ENCODE measurements around the gene SYTL3.

The SYTL3 gene

DNA sequence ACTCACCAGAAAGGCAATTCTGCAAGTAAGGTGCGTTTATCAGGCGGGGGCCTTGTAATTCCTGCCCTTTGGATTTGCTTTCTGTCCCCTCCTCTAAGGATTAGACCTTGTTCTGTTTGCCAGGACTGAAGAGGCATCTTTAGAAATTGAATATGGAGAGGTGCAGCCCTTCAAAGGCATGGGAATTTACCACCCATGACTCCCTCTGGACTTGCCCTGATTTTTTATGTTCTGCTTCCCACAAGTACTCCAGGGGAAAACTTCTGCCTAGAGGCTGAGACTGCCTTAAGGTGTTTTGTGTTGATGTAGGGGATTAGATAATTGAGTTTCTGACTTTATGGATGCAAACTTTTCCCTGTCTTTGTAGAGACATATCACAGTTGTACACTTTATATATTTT lies 30.2 kb downstream of the SYTL3 start:
- TF ChIP-seq, protein P1, sequence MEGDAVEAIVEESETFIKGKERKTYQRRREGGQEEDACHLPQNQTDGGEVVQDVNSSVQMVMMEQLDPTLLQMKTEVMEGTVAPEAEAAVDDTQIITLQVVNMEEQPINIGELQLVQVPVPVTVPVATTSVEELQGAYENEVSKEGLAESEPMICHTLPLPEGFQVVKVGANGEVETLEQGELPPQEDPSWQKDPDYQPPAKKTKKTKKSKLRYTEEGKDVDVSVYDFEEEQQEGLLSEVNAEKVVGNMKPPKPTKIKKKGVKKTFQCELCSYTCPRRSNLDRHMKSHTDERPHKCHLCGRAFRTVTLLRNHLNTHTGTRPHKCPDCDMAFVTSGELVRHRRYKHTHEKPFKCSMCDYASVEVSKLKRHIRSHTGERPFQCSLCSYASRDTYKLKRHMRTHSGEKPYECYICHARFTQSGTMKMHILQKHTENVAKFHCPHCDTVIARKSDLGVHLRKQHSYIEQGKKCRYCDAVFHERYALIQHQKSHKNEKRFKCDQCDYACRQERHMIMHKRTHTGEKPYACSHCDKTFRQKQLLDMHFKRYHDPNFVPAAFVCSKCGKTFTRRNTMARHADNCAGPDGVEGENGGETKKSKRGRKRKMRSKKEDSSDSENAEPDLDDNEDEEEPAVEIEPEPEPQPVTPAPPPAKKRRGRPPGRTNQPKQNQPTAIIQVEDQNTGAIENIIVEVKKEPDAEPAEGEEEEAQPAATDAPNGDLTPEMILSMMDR (IDR thresholded peaks at IDR 0.05; ENCODE audit: borderline replicate concordance, insufficient read depth, low read depth, low read length) = no peak
- H3K4me3 ChIP-seq (ENCODE audit: low read depth, low read length) = no peak overlapping the region

DNA sequence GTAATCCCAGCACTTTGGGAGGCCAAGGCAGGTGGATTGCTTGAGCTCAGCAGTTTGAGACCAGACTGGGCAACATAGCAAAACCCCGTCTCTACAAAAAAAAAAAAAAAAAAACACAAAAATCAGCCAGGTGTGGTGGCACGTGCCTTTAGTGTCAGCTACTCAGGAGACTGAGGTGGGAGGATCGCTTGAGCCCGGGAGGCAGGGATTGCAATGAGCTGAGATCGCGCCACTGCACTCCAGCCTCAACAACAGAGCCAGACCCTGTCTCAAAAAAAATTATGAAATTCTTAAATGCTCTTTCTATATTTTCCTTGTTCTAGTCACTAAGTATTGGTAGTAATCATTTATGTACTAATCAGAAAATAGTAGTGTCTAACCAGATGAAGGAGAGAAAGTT lies 30.6 kb downstream of the SYTL3 start:
- TF ChIP-seq, protein P1 (IDR thresholded peaks at IDR 0.05; ENCODE audit: borderline replicate concordance, insufficient read depth, low read depth, low read length) = no peak
- no peak overlapping the region for H3K4me3 ChIP-seq (ENCODE audit: low read depth, low read length)

DNA sequence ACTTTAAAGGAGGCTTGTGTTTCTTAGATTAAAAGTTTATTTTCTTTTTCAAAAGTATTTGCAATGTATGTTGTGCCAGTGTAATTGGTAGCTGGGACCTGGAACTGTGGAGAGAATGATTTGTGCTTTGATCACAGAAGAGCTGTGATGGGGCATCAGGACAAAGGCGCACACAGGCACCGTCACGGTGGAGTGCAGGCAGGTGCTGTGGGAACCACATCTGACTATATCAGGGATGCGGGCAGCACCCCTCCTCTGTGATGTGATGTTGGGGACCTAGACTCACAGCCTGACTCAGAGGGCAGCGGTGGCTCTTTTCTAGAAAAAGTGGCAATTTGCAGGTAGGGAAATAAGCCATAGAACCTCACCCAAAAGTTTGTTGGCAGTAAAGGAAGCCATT lies 34.5 kb downstream of the SYTL3 start:
- TF ChIP-seq, protein P1 (IDR thresholded peaks at IDR 0.05; ENCODE audit: borderline replicate concordance, insufficient read depth, low read depth, low read length) = no peak
- no peak overlapping the region for H3K4me3 ChIP-seq (ENCODE audit: low read depth, low read length)

- TF ChIP-seq, protein P1 (IDR thresholded peaks at IDR 0.05; ENCODE audit: borderline replicate concordance, insufficient read depth, low read depth, low read length) = no peak
- H3K4me3 ChIP-seq (ENCODE audit: low read depth, low read length) = no peak overlapping the region
Observed at GRCh38 chr6:158684745-158685324, 35.0 kb downstream of the SYTL3 start.

GRCh38 chr6:158686311-158686710 lies 36.5 kb downstream of the SYTL3 start:
- no peak overlapping the region for H3K4me3 ChIP-seq (ENCODE audit: low read depth, low read length)
- TF ChIP-seq, protein P1 (IDR thresholded peaks at IDR 0.05; ENCODE audit: borderline replicate concordance, insufficient read depth, low read depth, low read length) = no peak

GRCh38 chr6:158686791-158687381 lies 37.0 kb downstream of the SYTL3 start:
- TF ChIP-seq, protein P1 (IDR thresholded peaks at IDR 0.05; ENCODE audit: borderline replicate concordance, insufficient read depth, low read depth, low read length) = no peak
- no peak overlapping the region for H3K4me3 ChIP-seq (ENCODE audit: low read depth, low read length)

DNA sequence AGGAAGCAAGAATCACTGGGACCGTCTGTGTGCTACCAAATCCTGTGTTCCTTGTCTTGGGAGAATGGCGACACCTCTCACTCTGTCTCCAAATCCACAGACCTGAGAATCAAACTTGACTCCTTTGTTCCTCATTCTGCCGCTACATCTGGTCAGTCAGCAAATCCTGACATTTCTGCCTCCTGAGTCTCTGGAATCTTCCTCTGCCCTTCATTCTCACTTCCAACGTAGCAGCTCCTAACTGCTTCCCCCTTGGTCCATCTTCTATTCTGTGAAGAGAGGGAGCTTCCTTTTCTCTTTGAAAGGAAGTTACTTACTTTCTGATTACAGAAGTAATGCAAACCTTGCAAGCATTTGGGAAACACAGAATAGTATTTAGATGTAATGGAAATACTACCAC lies 37.7 kb downstream of the SYTL3 start:
- TF ChIP-seq, protein P1 (IDR thresholded peaks at IDR 0.05; ENCODE audit: borderline replicate concordance, insufficient read depth, low read depth, low read length) = no peak
- no peak overlapping the region for H3K4me3 ChIP-seq (ENCODE audit: low read depth, low read length)

Data from GM12875 (cell line).